GM13976 (cell line): ENCODE results near the gene SEPTIN8.

Source experiments
- DNase-seq: peaks from one replicate; pipeline ENCODE4 v3.0.0; 2012; ENCODE audit warnings: low spot score
- CTCF ChIP-seq: IDR thresholded peaks from 2 replicates; pipeline ENCODE4 v1.5.1; 2012; ENCODE audit warnings: borderline replicate concordance, mild to moderate bottlenecking; ENCODE audit not compliant: insufficient read depth; ENCODE audit errors: extremely low read depth, missing control alignments, control extremely low read depth
- in situ Hi-C: fragments of 300-500 bp; cut with MboI; formaldehyde crosslinking; loops from one replicate; pipeline ENCODE4 v1.12.0; 2022; ENCODE audit warnings: low sequenced_read_pairs, mixed read lengths, inconsistent platforms; ENCODE audit not compliant: unreplicated experiment

SEPTIN8 gene

GRCh38 chr5:132704875-132705274 lies 72.2 kb downstream of the SEPTIN8 start:
- in situ Hi-C loops: no loop called here
- TF ChIP-seq CTCF: no peak
- DNase-seq: no peak
